ENCODE results near the gene SLC33A1.

SLC33A1 gene

DNA sequence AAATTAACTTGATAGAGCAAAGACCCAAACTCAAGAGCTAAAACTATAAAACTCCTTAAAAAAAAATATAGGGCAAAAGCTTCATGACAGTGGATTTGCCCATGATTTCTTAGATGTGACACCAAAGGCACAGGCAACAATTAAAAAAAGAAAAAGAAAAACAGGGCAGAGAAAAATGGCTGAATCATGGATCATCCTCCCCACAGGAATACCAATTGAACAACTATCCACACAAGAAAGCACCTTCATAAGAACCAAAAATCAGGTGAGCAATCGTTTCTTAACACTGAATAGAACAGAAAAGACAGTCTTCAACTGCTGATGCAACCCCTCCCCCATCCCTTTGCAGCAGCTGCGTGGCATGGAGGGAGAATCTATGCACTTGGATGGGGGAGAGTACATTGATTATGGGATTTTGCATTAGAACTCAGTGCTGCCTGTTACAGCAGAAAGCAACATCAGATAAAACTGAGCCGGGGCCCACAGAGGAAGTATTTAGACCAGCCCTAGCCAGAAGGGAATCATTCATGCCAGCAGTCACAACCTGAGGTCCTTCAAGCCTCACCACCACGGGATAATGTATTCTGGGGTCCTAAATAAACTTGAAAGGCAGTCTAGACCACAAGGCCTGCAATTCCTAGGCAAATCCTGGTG, 63.8 kb downstream of the SLC33A1 start:
- no peak for DNase-seq

DNA sequence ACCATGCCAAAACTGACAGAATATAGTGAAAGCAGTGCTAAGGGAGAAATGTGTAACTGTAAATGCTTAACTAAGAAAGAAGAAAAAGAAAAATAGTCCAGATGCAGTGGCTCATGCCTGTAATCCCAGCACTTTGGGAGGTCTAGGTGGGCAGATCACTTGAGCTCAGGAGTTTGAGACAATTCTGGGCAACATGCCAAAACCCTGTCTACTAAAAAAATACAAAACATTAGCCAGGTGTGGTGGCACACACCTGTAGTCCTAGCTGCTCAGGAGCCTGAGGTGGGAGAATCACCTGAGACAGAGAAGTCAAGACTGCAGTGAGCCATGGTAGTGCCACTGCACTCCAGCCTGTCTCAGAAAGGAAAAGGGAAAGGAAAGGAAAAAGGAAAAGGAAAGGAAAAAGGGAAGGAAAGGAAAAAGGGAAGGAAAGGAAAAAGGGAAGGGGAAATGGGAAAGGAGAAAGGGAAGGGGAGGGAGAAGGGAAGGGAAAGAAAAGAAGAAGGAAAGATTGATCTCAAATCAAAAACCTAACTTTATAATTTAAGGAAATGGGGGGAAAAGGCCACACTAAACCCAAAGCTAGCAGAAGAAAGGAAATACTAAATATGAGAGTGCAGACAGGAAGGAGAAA, 68.4 kb downstream of the SLC33A1 start:
- DNase-seq: no peak

DNA sequence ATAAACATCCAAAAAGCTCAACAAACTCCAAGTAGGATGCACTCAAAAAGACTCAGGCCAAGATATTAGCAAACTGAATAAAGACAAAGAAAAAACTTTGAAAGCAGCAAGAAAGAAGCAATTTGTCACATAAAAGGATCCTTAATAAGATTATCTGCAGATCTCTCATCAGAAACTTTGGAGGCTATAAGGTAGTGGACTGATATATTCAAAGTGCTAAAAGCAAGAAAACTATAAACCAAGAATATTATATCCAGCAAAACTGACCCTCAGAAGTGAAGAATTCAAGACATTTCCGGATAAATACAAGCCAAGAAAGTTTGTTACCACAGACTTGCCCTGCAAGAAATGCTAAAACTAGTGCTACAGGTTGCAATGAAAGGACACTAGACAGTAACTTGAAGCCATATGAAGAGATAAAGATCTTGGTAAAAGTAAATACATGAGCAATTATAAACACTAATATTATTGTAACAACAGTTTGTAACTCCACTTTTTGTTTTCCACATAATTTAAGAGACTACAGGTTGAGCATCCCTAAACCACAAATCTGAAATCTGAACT, 71.8 kb downstream of the SLC33A1 start:
- no peak for DNase-seq

DNA sequence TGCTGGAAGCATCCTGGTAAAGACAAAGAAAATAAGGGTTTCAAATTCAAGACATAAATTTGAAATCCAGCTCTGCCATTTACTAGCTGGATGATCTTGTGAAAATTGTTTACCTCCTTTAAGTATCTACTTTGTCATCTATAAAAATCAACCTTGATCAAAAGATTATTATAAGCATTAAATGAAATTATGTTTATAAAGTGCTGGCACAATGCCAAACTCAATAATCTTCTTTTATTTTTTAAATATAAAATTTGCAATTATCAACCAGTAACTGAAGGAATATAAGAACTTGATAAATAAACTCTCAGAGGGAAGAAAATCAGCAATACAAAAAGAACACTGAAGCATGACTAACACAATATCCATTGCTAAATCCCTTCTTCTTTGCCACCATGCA, 73.9 kb downstream of the SLC33A1 start:
- DNase-seq: no peak

GRCh38 chr3:155778462-155778861, 75.8 kb downstream of the SLC33A1 start:
- DNase-seq: no peak

GRCh38 chr3:155772801-155773200, 81.4 kb downstream of the SLC33A1 start:
- DNase-seq: no peak

- no peak for DNase-seq
These were observed 83.1 kb downstream of the SLC33A1 start for GRCh38 chr3:155771126-155771525.

Measured in stimulated activated CD4-positive, alpha-beta T cell treated with anti-CD3 and anti-CD28 coated beads, Interleukin-4, amount 100 ng/mL, for 4 hours (primary cell).